Activated naive CD8-positive, alpha-beta T cell treated with anti-CD3 and anti-CD28 coated beads, Interleukin-2, amount 10 ng/mL, durations not matched to agents 7 days and 5 days (primary cell): ENCODE results near the gene ZFAND3. TPM values are rescaled to one million over a fixed set of nuclear protein-coding genes. Genes with fewer than 3 reads are reported as not detected.
"Not testable (repeated sequence)": the region's sequence is repeated elsewhere in the genome, so short reads cannot be mapped to it uniquely, and the experiment has no call there.

ENCODE experiments used
- ATAC-seq: fragments of 150-1000 bp; cut with Tn5 transposase; one replicate; pipeline ENCODE4 v1.10.0; 2021; ENCODE audit warnings: low read depth, moderate library complexity
- POLR2A ChIA-PET: fragments of 350-600 bp; sonication (Branson Sonifier 250); formaldehyde crosslinking; loops from one replicate; lab custom pipeline; 2021; ENCODE audit warnings: antibody characterized with exemption; lab: Charles Lee
- DNase-seq: peaks from one replicate; pipeline ENCODE4 v3.0.0; 2021
- H3K27ac Mint-ChIP-seq: one replicate; pipeline ENCODE4 v1.8.0; 2022; ENCODE audit warnings: mild to moderate bottlenecking, mixed read lengths
- H3K27me3 Mint-ChIP-seq: one replicate; pipeline ENCODE4 v1.8.0; 2022; ENCODE audit warnings: mild to moderate bottlenecking, moderate library complexity, mixed read lengths
- H3K36me3 Mint-ChIP-seq: one replicate; pipeline ENCODE4 v1.8.0; 2021; ENCODE audit warnings: mild to moderate bottlenecking, mixed read lengths
- H3K4me1 Mint-ChIP-seq: one replicate; pipeline ENCODE4 v1.8.0; 2021; ENCODE audit warnings: mixed read lengths
- H3K4me3 Mint-ChIP-seq: one replicate; pipeline ENCODE4 v1.8.0; 2022; ENCODE audit warnings: mild to moderate bottlenecking, moderate library complexity, mixed read lengths
- H3K9me3 Mint-ChIP-seq: one replicate; pipeline ENCODE4 v1.8.0; 2021; ENCODE audit warnings: mixed read lengths
- total RNA-seq, 2 experiments: library from RNA; stranded (reverse); gene quantifications; one replicate each; pipeline ENCODE4 v1.2.3, GENCODE V29; 2021

Gene ZFAND3
- total RNA-seq, 2 experiments from 2014 or later: 35.7 to 36.3 TPM

DNA sequence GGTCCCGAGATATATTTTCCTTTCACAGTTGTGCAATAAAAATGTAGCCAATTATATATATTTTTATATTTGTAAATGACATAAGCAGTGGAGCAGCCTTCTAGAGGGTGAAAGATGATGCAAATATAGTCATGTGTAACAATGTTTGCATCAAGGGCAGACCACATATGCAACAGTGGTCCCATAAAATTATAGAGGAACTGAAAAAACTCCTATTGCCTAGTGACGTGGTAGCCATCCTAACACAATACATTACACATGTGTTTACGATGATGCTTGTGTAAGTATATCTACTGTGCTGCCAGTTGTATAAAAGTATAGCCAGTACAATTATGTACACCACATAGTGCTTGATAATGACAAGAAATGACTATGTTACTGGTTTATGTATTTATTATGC lies 162.8 kb downstream of the ZFAND3 start:
- H3K27ac Mint-ChIP-seq: no peak overlapping the region
- H3K4me1 Mint-ChIP-seq: peaks cover 31% of the 10 kb centered on the region
- POLR2A ChIA-PET: no interaction called here
- no peak overlapping the region for H3K4me3 Mint-ChIP-seq
- DNase-seq (no peak), ATAC-seq (no peak)
- H3K9me3 Mint-ChIP-seq: no peaks in the 10 kb centered on the region
- H3K27me3 Mint-ChIP-seq: no peaks in the 10 kb centered on the region
- peaks cover 2% of the 10 kb centered on the region for H3K36me3 Mint-ChIP-seq

DNA sequence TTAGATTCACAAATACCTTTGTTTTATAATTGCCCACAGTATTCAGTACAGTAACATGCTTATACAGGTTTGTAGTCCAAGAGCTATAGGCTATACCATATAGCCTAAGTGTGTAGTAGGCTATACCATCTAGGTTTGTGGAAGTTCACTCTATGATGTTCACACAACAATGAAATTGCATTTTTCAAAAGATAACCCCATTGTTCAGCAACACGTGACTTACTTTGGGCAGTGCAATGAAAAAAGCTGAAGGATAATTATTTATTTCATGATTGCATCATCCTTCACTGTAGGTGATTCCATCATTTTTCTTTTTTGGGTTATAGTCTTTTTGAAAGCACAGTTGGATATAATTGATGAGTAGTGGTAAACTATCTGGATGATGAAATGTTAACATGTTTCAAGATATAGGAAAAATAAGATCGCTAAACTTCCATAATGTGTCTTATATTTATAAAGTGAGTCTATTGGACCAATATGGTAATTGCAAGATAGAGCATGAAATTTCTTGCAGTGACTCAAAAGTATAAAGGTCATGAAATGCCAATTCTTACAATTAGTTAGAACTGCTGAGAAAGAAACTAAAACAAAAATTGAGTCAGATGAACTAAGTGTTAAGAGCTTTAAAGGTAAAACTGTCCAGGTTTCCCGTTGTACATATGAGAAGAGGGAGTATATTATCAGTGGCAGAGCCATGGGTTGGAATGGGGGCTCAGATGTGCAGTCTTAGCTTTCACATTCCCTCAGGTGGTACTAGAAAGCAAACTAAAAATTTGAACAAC lies 164.4 kb downstream of the ZFAND3 start:
- Mint-ChIP-seq H3K27ac (no peak overlapping the region), H3K4me3 (no peak overlapping the region), H3K4me1 (peaks cover 32% of the 10 kb centered on the region), H3K27me3 (no peaks in the 10 kb centered on the region), H3K36me3 (no peaks in the 10 kb centered on the region), H3K9me3 (no peaks in the 10 kb centered on the region)
- DNase-seq (no peak), ATAC-seq (no peak)
- POLR2A ChIA-PET: no interaction called here

DNA sequence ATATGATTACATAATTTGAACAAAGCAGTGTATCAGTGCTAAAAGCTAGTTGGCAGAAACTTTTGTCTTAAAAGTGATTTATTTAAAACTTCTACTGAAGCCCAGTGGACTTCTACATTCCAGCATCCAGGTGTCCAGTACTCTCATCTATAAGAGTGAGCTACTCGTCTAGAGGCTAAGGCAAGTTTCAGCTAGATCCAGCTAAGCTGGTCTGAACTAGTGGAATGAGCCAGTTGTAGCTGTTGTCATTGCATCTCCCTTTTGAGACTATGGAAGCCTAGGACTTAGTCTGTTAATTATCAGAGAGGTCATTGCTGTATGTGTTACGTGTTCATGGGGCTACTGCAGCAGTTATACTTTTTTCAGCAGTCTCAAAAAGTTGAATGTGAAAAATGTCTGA lies 165.1 kb downstream of the ZFAND3 start:
- Mint-ChIP-seq H3K4me3 (no peak overlapping the region), H3K4me1 (peaks cover 32% of the 10 kb centered on the region), H3K36me3 (no peaks in the 10 kb centered on the region), H3K27me3 (no peaks in the 10 kb centered on the region), H3K9me3 (no peaks in the 10 kb centered on the region), H3K27ac (no peak overlapping the region)
- no peak for DNase-seq
- ATAC-seq: no peak
- POLR2A ChIA-PET: no interaction called here

DNA sequence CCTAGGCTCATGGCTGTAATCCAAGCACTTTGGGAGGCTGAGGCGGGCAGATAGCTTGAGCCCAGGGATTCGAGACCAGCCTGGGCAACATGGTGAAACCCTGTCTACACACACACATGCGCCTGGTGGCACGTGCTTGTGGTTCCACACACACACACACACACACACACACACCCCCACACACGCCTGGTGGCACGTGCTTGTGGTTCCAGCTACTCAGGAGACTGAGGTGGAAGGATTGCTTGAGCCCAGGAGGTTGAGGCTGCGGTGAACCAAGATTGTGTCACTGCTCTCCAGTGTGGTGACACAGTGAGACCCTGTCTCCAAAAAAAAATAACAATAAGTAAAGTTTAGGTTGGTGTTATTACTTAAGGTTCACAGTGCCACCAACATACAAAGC lies 165.8 kb downstream of the ZFAND3 start:
- no peak overlapping the region for H3K27ac Mint-ChIP-seq
- peaks cover 27% of the 10 kb centered on the region for H3K4me1 Mint-ChIP-seq
- POLR2A ChIA-PET: interaction anchor here (0.5 kb wide), 1 partner anchor 584 kb away, joined by 3 read pairs; no protein-coding TSS in a partner anchor
- no peaks in the 10 kb centered on the region for H3K9me3 Mint-ChIP-seq
- no peak overlapping the region for H3K4me3 Mint-ChIP-seq
- H3K36me3 Mint-ChIP-seq: no peaks in the 10 kb centered on the region
- H3K27me3 Mint-ChIP-seq: no peaks in the 10 kb centered on the region
- ATAC-seq: no peak
- no peak for DNase-seq

DNA sequence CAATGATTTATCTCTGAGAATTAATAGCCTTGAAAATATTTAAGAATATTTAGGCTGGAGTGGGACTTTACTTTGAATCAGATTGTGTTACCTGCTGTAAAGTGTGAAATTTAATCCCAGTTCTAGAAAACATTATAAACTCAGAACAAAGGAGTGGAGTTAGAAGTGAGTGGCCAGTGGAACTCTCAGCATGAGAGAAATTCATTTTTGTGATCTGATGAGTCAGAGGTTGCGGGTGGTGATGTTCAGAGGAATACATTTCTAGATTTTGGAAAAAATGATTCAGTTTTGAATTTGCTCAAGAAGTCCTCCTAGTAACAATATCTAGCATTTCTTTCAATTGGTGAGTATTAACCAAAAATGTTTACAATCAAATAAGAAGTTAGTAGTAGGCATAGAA lies 167.5 kb downstream of the ZFAND3 start:
- no peaks in the 10 kb centered on the region for H3K9me3 Mint-ChIP-seq
- no peak overlapping the region for H3K4me3 Mint-ChIP-seq
- ATAC-seq (no peak), DNase-seq (no peak)
- no peak overlapping the region for H3K27ac Mint-ChIP-seq
- POLR2A ChIA-PET: no interaction called here
- no peaks in the 10 kb centered on the region for H3K27me3 Mint-ChIP-seq
- H3K36me3 Mint-ChIP-seq: no peaks in the 10 kb centered on the region
- H3K4me1 Mint-ChIP-seq: peaks cover 22% of the 10 kb centered on the region

DNA sequence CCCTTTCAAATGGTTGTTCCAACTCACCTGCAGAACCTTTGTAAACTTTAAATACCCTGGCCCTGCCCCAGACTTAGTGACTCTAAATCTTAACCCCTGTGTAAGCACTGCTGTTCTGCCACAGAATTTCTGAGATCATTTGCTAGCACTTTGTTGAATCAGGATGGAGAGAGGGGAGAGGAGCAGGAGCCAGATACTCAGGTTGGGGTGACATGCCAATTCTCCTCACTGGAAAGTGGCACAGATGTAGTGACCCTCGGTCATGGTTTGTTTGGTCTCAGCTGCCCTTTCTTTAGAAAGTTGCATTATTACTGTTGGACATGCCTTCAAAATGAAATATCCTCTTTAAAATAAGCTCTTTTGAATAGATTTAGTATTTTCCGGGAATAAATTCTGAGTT lies 168.0 kb downstream of the ZFAND3 start:
- H3K4me3 Mint-ChIP-seq: no peak overlapping the region
- DNase-seq (no peak), ATAC-seq (no peak)
- H3K27me3 Mint-ChIP-seq: no peaks in the 10 kb centered on the region
- POLR2A ChIA-PET: no interaction called here
- H3K9me3 Mint-ChIP-seq: no peaks in the 10 kb centered on the region
- no peaks in the 10 kb centered on the region for H3K36me3 Mint-ChIP-seq
- peaks cover 22% of the 10 kb centered on the region for H3K4me1 Mint-ChIP-seq
- no peak overlapping the region for H3K27ac Mint-ChIP-seq

DNA sequence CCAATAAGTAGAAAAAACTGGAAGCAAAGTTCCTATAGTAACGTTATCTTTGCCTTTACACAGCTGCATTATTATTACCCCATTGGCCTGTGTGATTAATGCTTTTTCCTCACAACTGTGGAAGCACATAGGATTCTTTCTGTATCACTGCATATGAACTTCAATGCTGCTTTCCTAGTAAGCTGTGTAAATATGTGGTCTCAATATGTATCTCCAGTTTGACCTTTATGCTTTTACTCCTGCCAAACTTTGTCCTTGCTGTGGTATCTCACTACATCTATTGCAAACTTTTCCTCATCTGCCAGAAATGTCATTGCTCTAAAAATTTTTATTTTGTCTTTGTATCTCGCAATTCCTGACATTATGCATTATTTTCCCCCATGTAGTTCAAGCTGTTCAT lies 168.6 kb downstream of the ZFAND3 start:
- peaks cover 22% of the 10 kb centered on the region for H3K4me1 Mint-ChIP-seq
- POLR2A ChIA-PET: no interaction called here
- H3K27ac Mint-ChIP-seq: no peak overlapping the region

DNA sequence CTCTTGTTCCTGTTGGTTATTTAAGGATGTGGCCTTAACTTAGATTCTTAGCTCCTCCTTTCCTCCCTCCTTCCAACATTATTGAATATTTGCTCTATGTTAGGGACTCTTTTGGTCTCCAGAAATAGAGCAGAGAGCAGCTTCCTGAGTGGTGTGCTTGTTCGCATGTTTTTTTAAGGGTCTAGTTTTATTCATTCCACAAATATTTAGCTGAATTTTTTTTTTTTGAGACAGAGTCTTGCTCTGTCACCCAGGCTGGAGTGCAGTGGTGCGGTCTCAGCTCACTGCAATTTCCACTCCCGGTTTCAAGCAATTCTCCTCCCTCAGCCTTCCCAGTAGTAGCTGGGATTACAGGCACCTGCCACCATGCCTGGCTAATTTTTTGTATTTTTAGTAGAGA lies 169.2 kb downstream of the ZFAND3 start:
- no peaks in the 10 kb centered on the region for H3K9me3 Mint-ChIP-seq
- no peak for ATAC-seq
- H3K27ac Mint-ChIP-seq: no peak overlapping the region
- no peaks in the 10 kb centered on the region for H3K27me3 Mint-ChIP-seq
- POLR2A ChIA-PET: interaction anchor here (0.5 kb wide), 1 partner anchor 192 kb away, joined by 3 read pairs; no protein-coding TSS in a partner anchor
- no peak overlapping the region for H3K4me3 Mint-ChIP-seq
- H3K36me3 Mint-ChIP-seq: no peaks in the 10 kb centered on the region
- H3K4me1 Mint-ChIP-seq: peaks cover 20% of the 10 kb centered on the region
- no peak for DNase-seq

More for the DNA sequence above, 168.6 kb downstream of the ZFAND3 start:
- H3K36me3 Mint-ChIP-seq: no peaks in the 10 kb centered on the region
- H3K27me3 Mint-ChIP-seq: no peaks in the 10 kb centered on the region
- DNase-seq: no peak
- H3K4me3 Mint-ChIP-seq: no peak overlapping the region
- no peak for ATAC-seq
- no peaks in the 10 kb centered on the region for H3K9me3 Mint-ChIP-seq

DNA sequence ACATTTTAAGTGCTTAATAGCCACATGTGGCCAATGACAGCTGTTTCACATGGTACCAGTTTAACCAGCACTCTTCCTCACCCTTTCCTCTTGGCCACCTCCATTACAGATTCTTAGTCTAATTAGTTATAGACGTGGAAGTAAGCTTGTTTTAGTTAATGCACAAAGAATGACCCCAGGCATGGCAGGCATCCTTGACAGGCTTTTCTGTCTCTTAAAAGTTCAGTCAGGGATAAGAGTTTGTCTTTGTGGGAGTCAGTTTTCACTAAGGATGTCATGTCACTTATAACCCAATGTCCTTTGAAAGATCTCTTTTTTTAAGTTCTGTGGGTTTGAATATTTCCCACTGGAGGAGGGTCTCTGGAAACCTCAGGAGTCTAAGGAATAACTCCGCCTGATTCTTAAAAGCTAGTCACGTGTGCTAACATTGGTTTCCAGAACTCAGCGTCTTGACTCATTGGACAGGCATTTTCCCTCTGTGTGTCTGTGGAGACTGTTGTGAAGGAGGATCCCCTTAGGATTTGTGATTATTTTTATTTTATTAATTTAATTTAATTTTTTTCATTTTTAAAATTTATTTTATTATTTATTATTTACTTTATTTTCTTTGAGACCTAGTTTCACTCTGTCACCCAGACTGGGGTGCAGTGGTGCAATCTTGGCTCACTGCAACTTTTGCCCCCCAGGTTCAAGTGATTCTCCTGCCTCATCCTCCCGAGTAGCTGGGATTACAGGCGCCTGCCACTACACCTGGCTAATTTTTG lies 171.4 kb downstream of the ZFAND3 start:
- no peak for ATAC-seq
- Mint-ChIP-seq H3K9me3 (no peaks in the 10 kb centered on the region), H3K27me3 (no peaks in the 10 kb centered on the region), H3K36me3 (no peaks in the 10 kb centered on the region), H3K4me1 (peaks cover 9% of the 10 kb centered on the region), H3K4me3 (no peak overlapping the region), H3K27ac (no peak overlapping the region)
- DNase-seq: no peak
- POLR2A ChIA-PET: no interaction called here

DNA sequence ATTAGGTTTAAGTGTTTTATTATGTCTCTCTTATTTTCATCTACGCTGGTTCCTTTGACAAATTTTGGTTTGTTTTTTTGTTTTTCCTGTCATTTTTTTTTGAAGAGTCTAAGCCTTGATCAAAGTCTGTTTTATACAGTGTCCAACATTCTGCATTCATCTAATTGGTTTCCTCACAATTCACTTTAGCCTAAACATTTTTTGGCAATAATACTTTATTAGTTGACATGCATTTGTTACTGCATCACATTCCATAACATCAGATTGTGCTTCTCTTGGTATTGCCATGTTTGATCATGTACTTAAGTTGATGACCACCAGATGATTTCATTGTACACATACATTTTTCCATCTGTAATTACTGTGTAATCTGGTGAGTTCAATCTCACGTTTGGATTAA lies 173.2 kb downstream of the ZFAND3 start:
- H3K36me3 Mint-ChIP-seq: peaks cover 2% of the 10 kb centered on the region
- no peak overlapping the region for H3K27ac Mint-ChIP-seq
- peaks cover 4% of the 10 kb centered on the region for H3K4me1 Mint-ChIP-seq
- DNase-seq (no peak), ATAC-seq (no peak)
- H3K9me3 Mint-ChIP-seq: peaks cover 1% of the 10 kb centered on the region
- POLR2A ChIA-PET: no interaction called here
- no peaks in the 10 kb centered on the region for H3K27me3 Mint-ChIP-seq
- no peak overlapping the region for H3K4me3 Mint-ChIP-seq

DNA sequence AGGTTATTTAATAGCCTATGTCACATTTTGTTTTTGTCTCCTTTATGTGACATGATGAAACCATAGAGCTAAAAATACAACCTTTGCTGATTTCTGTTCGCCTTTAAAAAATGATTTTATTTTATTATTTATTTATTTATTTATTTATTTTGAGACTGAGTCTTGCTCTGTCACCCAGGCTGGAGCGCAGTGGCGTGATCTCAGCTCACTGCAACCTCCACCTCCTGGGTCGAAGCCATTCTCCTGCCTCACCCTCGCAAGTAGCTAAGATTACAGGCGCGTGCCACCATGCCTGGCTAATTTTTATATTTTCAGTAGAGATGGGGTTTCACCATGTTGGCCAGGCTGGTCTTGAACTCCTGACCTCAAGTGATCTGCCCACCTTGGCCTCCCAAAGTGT lies 173.7 kb downstream of the ZFAND3 start:
- H3K9me3 Mint-ChIP-seq, H3K4me1 Mint-ChIP-seq, POLR2A ChIA-PET, ATAC-seq, H3K27me3 Mint-ChIP-seq, H3K4me3 Mint-ChIP-seq, H3K36me3 Mint-ChIP-seq, DNase-seq, H3K27ac Mint-ChIP-seq: not testable (repeated sequence)

DNA sequence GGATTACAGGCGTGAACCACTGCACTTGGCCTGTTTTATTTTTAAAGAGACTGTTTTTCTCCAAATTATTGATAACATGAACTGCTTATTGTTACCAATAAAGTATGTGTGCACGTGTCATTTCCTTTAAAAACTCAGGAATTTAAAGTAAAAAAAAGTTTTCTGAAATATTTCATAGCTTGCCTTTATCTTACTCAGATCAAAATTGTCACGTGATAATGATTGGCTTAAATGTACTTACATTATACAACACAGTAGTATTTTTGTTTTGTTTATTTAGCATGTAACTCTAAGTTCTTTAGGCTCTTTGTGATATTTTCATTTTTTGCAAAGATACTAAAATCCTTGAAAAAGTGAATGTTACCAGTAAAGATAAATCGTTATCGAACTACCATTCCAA lies 174.1 kb downstream of the ZFAND3 start:
- peaks cover 3% of the 10 kb centered on the region for H3K9me3 Mint-ChIP-seq
- POLR2A ChIA-PET: interaction anchor here (0.5 kb wide), 1 partner anchor 8 kb away, joined by 3 read pairs; no protein-coding TSS in a partner anchor
- DNase-seq (no peak), ATAC-seq (no peak)
- no peaks in the 10 kb centered on the region for H3K27me3 Mint-ChIP-seq
- peaks cover 2% of the 10 kb centered on the region for H3K4me1 Mint-ChIP-seq
- H3K4me3 Mint-ChIP-seq: no peak overlapping the region
- H3K36me3 Mint-ChIP-seq: peaks cover 2% of the 10 kb centered on the region
- H3K27ac Mint-ChIP-seq: no peak overlapping the region

DNA sequence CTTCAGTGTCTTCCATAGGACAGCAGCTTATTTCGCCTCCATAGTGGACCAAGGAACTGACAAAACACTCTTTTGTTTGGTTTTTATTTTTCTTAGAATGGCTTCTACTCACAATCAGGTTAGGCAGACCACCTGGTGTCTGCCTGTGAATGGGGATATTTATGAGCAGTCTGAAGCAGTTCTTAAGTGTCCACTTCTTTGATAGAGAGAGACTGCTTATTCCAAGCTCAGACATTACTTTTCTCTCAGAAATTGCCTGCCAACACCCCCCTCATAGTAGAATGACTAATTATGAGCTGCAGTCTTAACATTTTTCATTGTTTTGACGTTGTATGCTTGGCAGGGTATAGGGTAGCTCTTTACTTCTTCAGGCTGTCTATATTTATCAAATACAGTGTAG lies 174.7 kb downstream of the ZFAND3 start:
- peaks cover 3% of the 10 kb centered on the region for H3K9me3 Mint-ChIP-seq
- ATAC-seq (no peak), DNase-seq (no peak)
- peaks cover 5% of the 10 kb centered on the region for H3K36me3 Mint-ChIP-seq
- peaks cover 2% of the 10 kb centered on the region for H3K4me1 Mint-ChIP-seq
- POLR2A ChIA-PET: interaction anchor here (0.5 kb wide), 1 partner anchor 8 kb away, joined by 3 read pairs; no protein-coding TSS in a partner anchor
- no peak overlapping the region for H3K4me3 Mint-ChIP-seq
- H3K27me3 Mint-ChIP-seq: no peaks in the 10 kb centered on the region
- no peak overlapping the region for H3K27ac Mint-ChIP-seq

DNA sequence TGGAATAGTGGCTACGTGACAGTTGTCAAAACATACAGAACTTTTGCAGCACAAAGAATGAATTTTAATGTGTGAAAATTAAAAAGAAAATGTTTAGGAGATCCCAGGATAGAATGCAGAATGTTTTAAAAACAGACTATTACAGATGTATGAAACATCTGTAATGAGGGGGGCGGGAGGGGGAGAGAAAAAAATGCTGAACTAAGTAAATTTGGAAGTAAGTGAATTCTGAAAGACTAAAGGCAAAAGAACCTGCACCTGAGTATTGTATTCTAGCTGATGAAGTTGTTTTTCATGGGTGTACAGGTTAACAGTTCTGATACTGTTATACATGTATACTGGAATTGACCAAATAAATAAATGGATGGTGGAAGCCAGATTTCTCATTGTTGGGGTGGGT lies 178.8 kb downstream of the ZFAND3 start:
- Mint-ChIP-seq H3K4me1 (no peaks in the 10 kb centered on the region), H3K36me3 (peaks cover 10% of the 10 kb centered on the region), H3K9me3 (peaks cover 7% of the 10 kb centered on the region), H3K27ac (no peak overlapping the region), H3K4me3 (no peak overlapping the region), H3K27me3 (no peaks in the 10 kb centered on the region)
- POLR2A ChIA-PET: interaction anchor here (0.6 kb wide), 1 partner anchor 144 kb away, joined by 4 read pairs; no protein-coding TSS in a partner anchor
- DNase-seq (no peak), ATAC-seq (no peak)
